HepG2 (cell line): ENCODE results near the gene USP17L13. TPM values are rescaled to one million over a fixed set of nuclear protein-coding genes. Genes with fewer than 3 reads are reported as not detected.
"Not testable (repeated sequence)": the region's sequence is repeated elsewhere in the genome, so short reads cannot be mapped to it uniquely, and the experiment has no call there.

Experiments used
- ATAC-seq: fragments of 200-7000 bp; cut with Tn5 transposase; 3 replicates; pipeline ENCODE4 v1.9.1; 2020; ENCODE audit warnings: mild to moderate bottlenecking, moderate library complexity
- BruUV-seq: library from RNA; stranded (reverse); fragments of 400-500 nt; replicated peaks from 2 replicates; lab custom pipeline; 2021; lab: Mats Ljungman, UMichigan
- CTCF ChIA-PET: fragments of 300-600 bp; formaldehyde crosslinking; extraction: SDS; loops from one replicate; lab custom pipeline; 2021; ENCODE audit warnings: low total read pairs, inconsistent platforms, low intra/inter-chr PET ratio; lab: Yijun Ruan, JAX
- POLR2A ChIA-PET: fragments of 350-600 bp; sonication (Branson Sonifier 250); formaldehyde crosslinking; loops from one replicate; lab custom pipeline; 2020; ENCODE audit warnings: antibody characterized with exemption, inconsistent platforms; lab: Yijun Ruan, JAX
- DNase-seq: peaks from one replicate; pipeline ENCODE4 v3.0.0-alpha.2; 2015; ENCODE audit warnings: low spot score
- FAIRE-seq: peaks from 3 replicates; lab custom pipeline; 2011; peaks lifted over from hg19 to GRCh38; lab: Jason Lieb, UNC
- H2AFZ ChIP-seq: one replicate; pipeline ENCODE4 v1.6.1; 2011; ENCODE audit warnings: low read length, inconsistent platforms
- H3K27ac ChIP-seq: fragments of 300-600 bp; 3 replicates; pipeline ENCODE4 v1.8.0; 2011; ENCODE audit warnings: mixed run types, mild to moderate bottlenecking, mixed read lengths, low read length, inconsistent platforms; ENCODE audit not compliant: insufficient read depth; ENCODE audit errors: extremely low read length
- H3K27me3 ChIP-seq, 2 experiments: fragments of 200-600 bp in 1 of 2; 2 replicates in 1 of 2; 3 replicates in 1 of 2; pipeline versions ENCODE4 v1.6.0 to v1.8.0; 2011; ENCODE audit warnings: low read length in 2 of 2, mild to moderate bottlenecking in 2 of 2, moderate library complexity in 2 of 2, inconsistent platforms in 1 of 2; ENCODE audit not compliant: insufficient read depth in 2 of 2, control insufficient read depth in 1 of 2
- H3K36me3 ChIP-seq, 2 experiments: fragments of 200-600 bp in 1 of 2; replicated peaks in 1 of 2; 2 replicates in 1 of 2; 3 replicates in 1 of 2; pipeline versions ENCODE4 v1.5.1 to v1.8.0; 2011; ENCODE audit warnings: low read length in 2 of 2, inconsistent platforms in 1 of 2; ENCODE audit not compliant: insufficient read depth in 2 of 2, control insufficient read depth in 1 of 2
- H3K4me1 ChIP-seq: 2 replicates; pipeline ENCODE4 v1.5.1; 2012; ENCODE audit warnings: low read length, inconsistent platforms; ENCODE audit not compliant: insufficient read depth
- H3K4me2 ChIP-seq: 2 replicates; pipeline ENCODE4 v1.6.0; 2011; ENCODE audit warnings: low read depth, low read length, inconsistent platforms
- H3K4me3 ChIP-seq, 3 experiments: fragments of 200-600 bp in 1 of 3; sonication (generic), shearing (Covaris generic) in 1 of 3; replicated peaks in 1 of 3; 2 replicates each; pipeline ENCODE4 v1.5.1; 2011 to 2016; ENCODE audit warnings: low read length in 3 of 3, inconsistent platforms in 2 of 3, low read depth in 2 of 3, mild to moderate bottlenecking in 2 of 3, control low read depth in 1 of 3, mixed read lengths in 1 of 3; ENCODE audit not compliant: insufficient read depth in 1 of 3
- H3K79me2 ChIP-seq: one replicate; pipeline ENCODE4 v1.6.1; 2011; ENCODE audit warnings: low read length, inconsistent platforms; ENCODE audit not compliant: insufficient read depth
- H3K9ac ChIP-seq: 2 replicates; pipeline ENCODE4 v1.6.0; 2011; ENCODE audit warnings: mild to moderate bottlenecking, low read depth, low read length, inconsistent platforms; ENCODE audit not compliant: insufficient read depth
- H3K9me3 ChIP-seq: 2 replicates; pipeline ENCODE4 v1.5.1; 2012; ENCODE audit warnings: mild to moderate bottlenecking, low read length
- H4K20me1 ChIP-seq: 2 replicates; pipeline ENCODE4 v1.6.0; 2011; ENCODE audit warnings: inconsistent platforms, mild to moderate bottlenecking, low read length, moderate library complexity; ENCODE audit not compliant: insufficient read depth
- WGBS: methylation state at CpG from one replicate; pipeline ENCODE4 v1.1.6; 2017; ENCODE audit warnings: low lambda C conversion rate; 5-methylcytosine and 5-hydroxymethylcytosine counted together
- in situ Hi-C: cut with HindIII; loops from 2 replicates; pipeline ENCODE4 v1.10.0; 2017; ENCODE audit warnings: low pct_unique_long_range_greater_than_20kb; ENCODE audit not compliant: extremely low pct_ligation_motif_present
- intact Hi-C: fragments of 100-400 bp; cut with micrococcal nuclease; formaldehyde crosslinking; loops from one replicate; pipeline ENCODE4 v1.10.0; 2022; ENCODE audit not compliant: unreplicated experiment
- polyA plus RNA-seq, 8 experiments: library from polyadenylated mRNA; depleted of rRNA in 3 of 8; stranded (reverse) in 7 of 8; unstranded in 1 of 8; fragments of >200 nt; fragmentation: Illumina TruSeq in 4 of 8; extraction: Trizol in 4 of 8; gene quantifications; 2 replicates each; pipeline versions ENCODE4 v1.2.1 to v1.2.3, GENCODE V29; 2011 to 2016; ENCODE audit warnings: low read depth in 4 of 8, missing spikeins in 1 of 8, mixed read lengths in 1 of 8; ENCODE audit not compliant: insufficient read depth in 1 of 8
- total RNA-seq, 5 experiments: library from RNA; depleted of rRNA; stranded (reverse); fragments of >200 nt; fragmentation: Illumina TruSeq; extraction: Trizol; gene quantifications; 2 replicates each; pipeline ENCODE4 v1.2.3, GENCODE V29; 2016; ENCODE audit warnings: low read depth in 1 of 5

Gene USP17L13
- total and polyA plus RNA-seq, 2 of the 13 experiments (the other 11 are each of a cell fraction or from before 2014, with no cell fraction given) = not detected

GRCh38 chr4:9257824-9258223 lies 33.1 kb downstream of the USP17L13 start, which contains the start of gene USP17L20:
TSS of gene USP17L20 (plus strand) at chr4:9258124. CDS start at chr4:9258124, 0 bp downstream.
- H3K27me3 ChIP-seq, POLR2A ChIA-PET, H3K9me3 ChIP-seq, H3K36me3 ChIP-seq, H2AFZ ChIP-seq, H3K9ac ChIP-seq, CTCF ChIA-PET, ATAC-seq, in situ Hi-C loops, H3K4me1 ChIP-seq, FAIRE-seq, H3K4me3 ChIP-seq, H4K20me1 ChIP-seq, DNase-seq, H3K79me2 ChIP-seq, BruUV-seq, intact Hi-C loops, H3K4me2 ChIP-seq, H3K27ac ChIP-seq: not testable (repeated sequence)
- WGBS = no CpG with 5 or more reads among the region's 15 CpGs

GRCh38 chr4:9262572-9262971 lies 37.9 kb downstream of the USP17L13 start, which contains the start of gene USP17L21:
TSS of gene USP17L21 (plus strand) at chr4:9262872. CDS start at chr4:9262872, 0 bp downstream.
- H3K36me3 ChIP-seq, ATAC-seq, DNase-seq, in situ Hi-C loops, POLR2A ChIA-PET, intact Hi-C loops, FAIRE-seq, H2AFZ ChIP-seq, CTCF ChIA-PET, H3K4me2 ChIP-seq, H3K27ac ChIP-seq, H3K9ac ChIP-seq, H3K4me1 ChIP-seq, H3K27me3 ChIP-seq, H3K4me3 ChIP-seq, H3K9me3 ChIP-seq, H3K79me2 ChIP-seq, BruUV-seq, H4K20me1 ChIP-seq: not testable (repeated sequence)
- WGBS = no CpG with 5 or more reads among the region's 13 CpGs

- H3K27me3 ChIP-seq, CTCF ChIA-PET, FAIRE-seq, H3K4me2 ChIP-seq, H3K4me1 ChIP-seq, DNase-seq, H3K9me3 ChIP-seq, ATAC-seq, BruUV-seq, H2AFZ ChIP-seq, H3K9ac ChIP-seq, H3K36me3 ChIP-seq, H3K79me2 ChIP-seq, intact Hi-C loops, POLR2A ChIA-PET, in situ Hi-C loops, H3K4me3 ChIP-seq, H4K20me1 ChIP-seq, H3K27ac ChIP-seq: not testable (repeated sequence)
- WGBS = no CpG with 5 or more reads among the region's 15 CpGs
Measured at GRCh38 chr4:9267319-9267718, 42.6 kb downstream of the USP17L13 start, which contains the start of gene USP17L22. TSS of gene USP17L22 (plus strand) at chr4:9267619. CDS start at chr4:9267619, 0 bp downstream.

GRCh38 chr4:9271719-9272118 lies 47.0 kb downstream of the USP17L13 start:
- H3K9ac ChIP-seq, H3K9me3 ChIP-seq, in situ Hi-C loops, DNase-seq, BruUV-seq, H4K20me1 ChIP-seq, H2AFZ ChIP-seq, FAIRE-seq, intact Hi-C loops, H3K4me2 ChIP-seq, POLR2A ChIA-PET, H3K36me3 ChIP-seq, H3K79me2 ChIP-seq, H3K27me3 ChIP-seq, CTCF ChIA-PET, ATAC-seq, H3K4me3 ChIP-seq, H3K27ac ChIP-seq, H3K4me1 ChIP-seq: not testable (repeated sequence)
- WGBS = 56% methylated on average over 8 of the region's 10 CpGs
